ENCODE data around the gene KRTAP9-4.
"Not testable (repeated sequence)": the region's sequence is repeated elsewhere in the genome, so short reads cannot be mapped to it uniquely, and the experiment has no call there.

KRTAP9-4 gene

DNA sequence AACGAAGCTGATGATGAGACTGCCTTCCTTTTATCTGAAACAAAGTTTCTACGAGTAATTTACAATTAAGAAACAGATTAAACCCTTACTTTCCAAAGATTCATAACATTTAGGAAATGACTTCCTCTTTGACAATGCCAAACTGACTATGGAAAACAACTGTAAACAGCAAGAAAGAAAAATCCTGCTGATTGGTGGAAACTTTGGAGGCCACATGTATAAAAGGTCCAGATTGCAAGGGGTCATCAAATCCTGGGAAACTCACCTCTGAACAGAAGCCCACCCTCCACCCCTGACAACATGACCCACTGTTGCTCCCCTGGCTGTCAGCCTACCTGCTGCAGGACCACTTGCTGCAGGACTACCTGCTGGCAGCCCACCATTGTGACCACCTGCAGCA lies 15.6 kb downstream of the KRTAP9-4 start, which contains the start of gene KRTAP9-6:
TSS of gene KRTAP9-6 (plus strand) at position 301 of the 400 bp plus-strand sequence. CDS start at position 301, 0 bp downstream.
- no peak for FAIRE-seq

DNA sequence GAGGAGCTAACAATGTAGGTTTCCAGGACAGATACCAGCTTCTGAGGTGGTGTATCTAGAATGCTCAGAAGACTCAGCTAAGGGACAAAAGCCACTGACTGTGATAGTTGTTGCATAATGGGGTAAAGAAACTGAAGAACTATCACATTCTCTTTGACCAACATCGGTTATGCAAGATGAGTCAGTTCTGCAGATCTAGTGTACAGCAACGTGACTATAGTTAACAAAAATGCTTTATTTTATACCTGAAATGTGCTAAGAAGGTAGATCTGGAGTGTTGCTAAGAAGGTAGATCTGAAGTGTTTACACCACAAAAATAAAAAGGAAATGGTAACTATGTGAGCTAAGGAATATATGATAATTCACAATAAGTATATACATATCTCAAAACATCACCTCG lies 18.2 kb downstream of the KRTAP9-4 start:
- FAIRE-seq: no peak

DNA sequence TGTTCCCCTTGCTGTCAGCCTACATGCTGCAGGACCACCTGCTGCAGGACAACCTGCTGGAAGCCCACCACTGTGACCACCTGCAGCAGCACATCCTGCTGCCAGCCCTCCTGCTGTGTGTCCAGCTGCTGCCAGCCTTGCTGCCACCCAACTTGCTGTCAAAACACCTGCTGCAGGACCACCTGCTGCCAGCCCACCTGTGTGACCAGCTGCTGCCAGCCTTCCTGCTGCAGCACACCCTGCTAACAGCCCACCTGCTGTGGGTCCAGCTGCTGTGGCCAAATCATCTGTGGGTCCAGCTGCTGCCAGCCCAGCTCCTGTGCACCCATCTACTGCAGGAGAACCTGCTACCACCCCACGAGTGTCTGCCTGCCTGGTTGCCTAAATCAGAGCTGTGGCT lies 21.8 kb downstream of the KRTAP9-4 start:
- not testable (repeated sequence) for FAIRE-seq

DNA sequence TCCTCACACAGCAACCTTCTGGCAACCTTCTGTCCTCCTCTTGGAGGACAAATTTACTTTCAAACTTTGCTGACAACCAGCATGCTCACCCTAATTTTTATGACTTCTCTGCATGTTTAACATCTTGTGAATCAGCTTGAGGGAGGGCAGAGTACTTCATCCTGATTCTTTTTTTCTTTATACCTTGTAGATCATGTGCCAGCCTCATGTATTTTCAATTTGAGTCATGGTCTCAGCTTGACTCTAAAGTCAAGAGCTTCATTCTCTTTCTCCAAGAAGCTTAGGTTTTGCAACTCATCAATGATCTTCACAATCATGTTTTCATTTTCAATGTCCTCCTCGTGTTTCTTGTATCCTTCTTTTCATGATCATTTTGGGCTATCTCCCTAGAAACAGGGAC lies 22.4 kb downstream of the KRTAP9-4 start:
- no peak for FAIRE-seq

DNA sequence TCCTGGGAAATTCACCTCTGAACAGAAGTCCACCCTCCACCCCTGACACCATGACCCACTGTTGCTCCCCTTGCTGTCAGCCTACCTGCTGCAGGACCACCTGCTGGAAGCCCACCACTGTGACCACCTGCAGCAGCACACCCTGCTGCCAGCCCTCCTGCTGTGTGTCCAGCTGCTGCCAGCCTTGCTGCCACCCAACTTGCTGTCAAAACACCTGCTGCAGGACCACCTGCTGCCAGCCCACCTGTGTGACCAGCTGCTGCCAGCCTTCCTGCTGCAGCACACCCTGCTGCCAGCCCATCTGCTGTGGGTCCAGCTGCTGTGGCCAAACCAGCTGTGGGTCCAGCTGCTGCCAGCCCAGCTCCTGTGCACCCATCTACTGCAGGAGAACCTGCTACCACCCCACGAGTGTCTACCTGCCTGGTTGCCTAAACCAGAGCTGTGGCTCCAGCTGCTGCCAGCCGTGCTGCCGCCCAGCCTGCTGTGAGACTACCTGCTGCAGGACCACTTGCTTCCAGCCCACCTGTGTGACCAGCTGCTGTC lies 26.2 kb downstream of the KRTAP9-4 start, which contains the start of gene KRTAP9-7:
TSS of gene KRTAP9-7 (plus strand) at position 51 of the 543 bp plus-strand sequence. CDS start at position 51, 0 bp downstream.
- FAIRE-seq: not testable (repeated sequence)

DNA sequence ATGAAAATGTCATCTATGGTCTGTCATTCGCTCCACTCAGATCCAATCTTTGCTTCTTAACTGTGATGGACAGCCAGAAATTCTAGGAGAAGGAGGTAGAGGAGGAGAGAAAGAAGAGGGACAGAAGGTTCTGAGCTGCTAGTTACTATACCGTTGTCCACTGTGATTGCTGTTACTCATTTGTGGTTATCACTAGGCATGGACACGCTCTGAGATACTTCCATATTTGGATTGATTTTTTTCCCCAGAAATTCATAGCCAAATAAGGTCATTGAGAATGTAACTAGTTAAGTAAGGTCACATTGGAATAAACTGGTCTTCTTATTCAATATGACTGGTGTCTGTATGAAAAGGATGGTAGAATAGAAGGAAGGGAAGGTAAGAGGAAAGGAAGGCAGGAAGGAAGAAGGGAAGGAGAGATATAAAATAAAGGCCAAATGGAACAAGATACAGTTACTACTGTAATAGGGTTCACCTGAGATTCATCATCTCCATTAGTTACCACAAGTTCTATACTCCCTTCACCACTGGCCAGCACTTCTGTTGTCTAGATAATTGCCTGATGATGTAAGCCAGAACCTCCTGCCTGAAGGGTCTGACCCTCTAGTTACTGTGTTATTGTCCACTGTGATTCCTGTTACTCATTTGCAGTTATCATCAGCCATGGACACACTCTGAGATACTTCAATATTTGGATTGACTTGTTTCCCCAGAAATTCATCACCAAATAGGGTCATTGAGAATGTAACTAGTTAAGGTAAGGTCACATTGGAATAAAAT lies 28.9 kb downstream of the KRTAP9-4 start:
- FAIRE-seq: no peak

DNA sequence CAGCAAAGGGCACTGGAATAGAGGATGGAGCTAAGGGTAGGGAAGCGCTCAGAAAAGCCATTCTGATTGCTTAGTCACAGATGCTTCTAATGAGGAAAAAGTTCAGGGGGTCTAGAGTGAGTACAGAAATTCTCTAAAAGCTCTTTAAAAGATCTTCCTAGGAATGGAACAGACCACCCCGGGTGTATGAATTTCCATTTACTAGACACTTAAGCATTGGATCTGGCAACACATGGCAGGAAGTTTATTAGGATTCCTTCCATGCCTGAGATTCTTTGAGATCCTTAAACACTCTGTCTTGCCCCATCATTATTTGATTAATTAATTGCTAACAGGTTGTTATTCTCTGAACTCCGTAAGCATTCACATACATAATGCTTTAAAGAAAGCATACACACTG lies 34.6 kb downstream of the KRTAP9-4 start:
- FAIRE-seq: no peak

DNA sequence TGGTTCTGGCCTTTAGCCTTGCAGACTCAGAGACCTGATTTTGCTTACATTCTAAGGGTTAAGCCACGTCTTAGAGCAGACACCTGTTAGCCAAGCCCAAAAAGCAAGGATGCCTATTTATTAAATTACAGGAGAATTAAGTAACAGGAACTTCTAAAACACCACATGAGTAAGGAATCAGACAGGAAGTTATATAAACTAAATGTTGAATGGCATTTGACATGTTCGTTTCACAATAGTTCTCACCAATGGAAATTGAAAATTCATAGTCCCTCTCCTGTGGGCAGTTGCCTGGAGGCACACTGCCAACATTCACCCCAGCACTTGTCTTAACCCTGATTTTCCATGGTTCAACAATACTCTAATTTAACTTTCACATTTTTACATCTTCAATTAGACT lies 35.1 kb downstream of the KRTAP9-4 start:
- no peak for FAIRE-seq

DNA sequence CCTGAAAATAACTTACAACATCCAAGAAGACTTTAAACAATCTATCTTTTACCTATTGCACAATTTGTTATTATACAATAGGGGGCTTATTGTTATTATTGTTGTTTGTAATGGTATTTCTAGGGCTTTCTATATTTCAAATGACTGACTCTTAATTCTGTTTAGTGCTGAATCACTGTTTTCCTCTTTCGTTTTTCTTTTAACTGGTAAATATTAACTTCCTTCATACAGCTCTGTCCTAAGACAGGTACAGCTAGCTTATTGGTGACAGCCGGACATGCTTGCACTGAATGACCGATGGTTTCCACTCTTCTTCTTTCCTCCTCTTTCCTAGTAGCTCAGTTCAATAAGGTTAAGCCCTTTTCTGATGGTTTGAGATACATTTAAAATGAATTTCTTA lies 37.6 kb downstream of the KRTAP9-4 start:
- FAIRE-seq: no peak

DNA sequence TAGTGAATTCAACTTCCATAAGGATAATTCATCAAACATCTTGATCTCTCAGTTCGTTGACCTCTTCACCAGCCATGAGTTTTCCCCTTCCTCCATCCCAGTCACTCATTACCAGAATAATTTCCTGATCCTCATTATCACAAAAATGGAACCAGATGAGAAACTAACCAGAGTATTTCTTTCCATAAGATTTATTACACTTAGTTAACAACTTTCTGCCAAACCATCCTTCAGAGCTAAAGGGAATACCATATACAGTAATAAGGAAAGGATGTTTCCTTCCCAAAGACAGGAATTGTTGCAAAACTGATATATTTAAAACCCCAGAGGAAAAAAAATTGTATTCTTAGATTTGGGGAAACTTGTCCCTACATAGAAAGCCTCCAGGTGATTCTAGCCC lies 44.5 kb downstream of the KRTAP9-4 start:
- no peak for FAIRE-seq

DNA sequence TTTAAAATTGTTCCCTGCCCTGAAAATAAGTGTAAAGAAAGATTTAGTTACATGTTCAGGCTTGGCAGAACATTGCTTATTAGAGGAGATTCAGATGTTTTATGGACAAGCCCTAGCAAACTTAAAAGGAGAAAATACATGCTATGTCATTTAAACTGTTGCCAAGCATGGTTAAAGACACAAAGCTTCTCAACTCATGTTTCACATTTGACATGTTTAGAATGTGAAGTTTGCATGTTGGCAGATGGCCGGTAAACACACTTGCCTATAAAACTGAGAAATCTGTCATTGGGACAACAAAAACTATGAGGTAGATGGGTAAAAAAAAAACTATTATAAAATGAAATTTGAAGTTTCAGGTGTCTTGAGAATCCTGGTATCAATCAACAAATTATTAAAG lies 47.4 kb downstream of the KRTAP9-4 start:
- no peak for FAIRE-seq

DNA sequence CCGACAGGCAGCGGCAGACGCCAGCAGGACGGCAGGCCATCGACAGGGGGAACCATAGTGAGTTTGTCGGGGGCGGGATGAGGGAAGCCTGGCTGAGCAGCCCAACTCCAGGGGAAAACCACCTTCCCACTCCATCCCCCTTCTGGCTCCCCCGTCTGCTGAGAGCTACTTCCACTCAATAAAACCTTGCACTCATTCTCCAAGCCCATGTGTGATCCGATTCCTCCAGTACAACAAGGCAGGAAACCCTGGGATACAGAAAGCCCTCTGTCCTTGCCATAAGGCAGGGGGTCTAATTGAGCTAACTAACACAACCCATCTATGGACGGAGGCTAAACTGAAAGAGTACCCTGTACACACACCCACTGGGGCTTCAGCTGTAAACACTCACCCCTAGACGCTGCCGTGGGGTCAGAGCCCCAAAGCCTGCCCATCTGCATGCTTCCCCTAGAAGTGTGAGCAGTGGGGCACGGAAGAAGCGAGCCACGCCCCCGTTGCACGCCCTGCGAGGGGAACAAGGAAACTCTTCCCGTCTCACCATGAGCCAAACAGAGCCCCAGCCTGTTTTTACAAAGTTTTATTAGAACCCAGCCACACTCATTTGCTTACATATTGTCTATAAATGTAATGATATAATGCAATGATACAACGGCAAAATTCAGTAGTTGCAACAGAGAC lies 49.1 kb downstream of the KRTAP9-4 start:
- no peak for FAIRE-seq
